ENCODE results near the gene PELI2. TPM values are rescaled to one million over a fixed set of nuclear protein-coding genes. Genes with fewer than 3 reads are reported as not detected.

PELI2 gene
- total RNA-seq, 3 donors from 2014 or later: 14.3 to 33.4 (median 30.8) TPM

DNA sequence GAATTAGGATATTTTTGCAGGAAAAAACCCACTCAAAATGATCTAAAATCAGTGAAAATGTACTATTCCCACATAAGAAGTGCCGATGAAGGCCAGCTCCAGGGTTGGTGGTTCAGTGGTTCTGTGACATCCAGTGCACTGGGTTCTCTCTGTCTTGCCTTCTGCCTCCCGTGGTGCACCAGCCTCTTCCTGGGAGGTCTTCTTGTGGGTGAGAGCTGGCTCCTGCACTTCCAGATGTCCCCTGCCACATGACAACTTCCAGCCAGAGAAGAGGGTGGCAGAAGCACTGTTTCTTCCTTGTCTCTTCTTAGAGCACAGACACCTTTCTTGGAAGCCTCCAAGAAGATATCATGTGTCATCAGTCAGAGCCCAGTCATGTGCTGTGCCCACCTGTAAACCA, 170.9 kb downstream of the PELI2 start:
- no peak for ATAC-seq
- H3K36me3 ChIP-seq (ENCODE audit: low read depth): no peaks in the 10 kb centered on the region
- TF ChIP-seq, protein P1, sequence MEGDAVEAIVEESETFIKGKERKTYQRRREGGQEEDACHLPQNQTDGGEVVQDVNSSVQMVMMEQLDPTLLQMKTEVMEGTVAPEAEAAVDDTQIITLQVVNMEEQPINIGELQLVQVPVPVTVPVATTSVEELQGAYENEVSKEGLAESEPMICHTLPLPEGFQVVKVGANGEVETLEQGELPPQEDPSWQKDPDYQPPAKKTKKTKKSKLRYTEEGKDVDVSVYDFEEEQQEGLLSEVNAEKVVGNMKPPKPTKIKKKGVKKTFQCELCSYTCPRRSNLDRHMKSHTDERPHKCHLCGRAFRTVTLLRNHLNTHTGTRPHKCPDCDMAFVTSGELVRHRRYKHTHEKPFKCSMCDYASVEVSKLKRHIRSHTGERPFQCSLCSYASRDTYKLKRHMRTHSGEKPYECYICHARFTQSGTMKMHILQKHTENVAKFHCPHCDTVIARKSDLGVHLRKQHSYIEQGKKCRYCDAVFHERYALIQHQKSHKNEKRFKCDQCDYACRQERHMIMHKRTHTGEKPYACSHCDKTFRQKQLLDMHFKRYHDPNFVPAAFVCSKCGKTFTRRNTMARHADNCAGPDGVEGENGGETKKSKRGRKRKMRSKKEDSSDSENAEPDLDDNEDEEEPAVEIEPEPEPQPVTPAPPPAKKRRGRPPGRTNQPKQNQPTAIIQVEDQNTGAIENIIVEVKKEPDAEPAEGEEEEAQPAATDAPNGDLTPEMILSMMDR (IDR thresholded peaks at IDR 0.05): no peak

DNA sequence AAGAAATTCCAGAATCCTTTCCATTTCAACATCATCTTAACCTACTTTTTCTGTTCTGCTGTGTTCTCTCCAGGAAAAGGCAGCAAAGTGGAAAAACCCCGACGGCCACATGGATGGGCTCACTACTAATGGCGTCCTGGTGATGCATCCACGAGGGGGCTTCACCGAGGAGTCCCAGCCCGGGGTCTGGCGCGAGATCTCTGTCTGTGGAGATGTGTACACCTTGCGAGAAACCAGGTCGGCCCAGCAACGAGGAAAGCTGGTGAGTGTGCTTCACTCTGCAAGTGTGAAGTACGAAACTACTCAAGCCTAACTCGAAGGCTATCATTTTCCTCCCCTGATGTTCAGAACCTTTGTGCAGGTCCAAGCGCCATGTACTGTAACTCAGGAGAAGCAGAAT, 172.0 kb downstream of the PELI2 start:
- Histone ChIP-seq H3K36me3 (ENCODE audit: low read depth) (no peaks in the 10 kb centered on the region), H3K4me1 (ENCODE audit: low read depth) (no peaks in the 10 kb centered on the region), H3K9me3 (no peaks in the 10 kb centered on the region), H3K4me3 (no peak overlapping the region)
- TF ChIP-seq, protein P1 (IDR thresholded peaks at IDR 0.05): no peak
- ATAC-seq: no peak
- intact Hi-C loops (cut with DNase I, micrococcal nuclease): no loop called here
- DNase-seq: no peak

More for the DNA sequence above, 170.9 kb downstream of the PELI2 start:
- intact Hi-C loops (cut with DNase I, micrococcal nuclease): no loop called here
- no peak for DNase-seq
- no peaks in the 10 kb centered on the region for H3K4me1 ChIP-seq (ENCODE audit: low read depth)
- no peak overlapping the region for H3K4me3 ChIP-seq
- H3K9me3 ChIP-seq: no peaks in the 10 kb centered on the region

DNA sequence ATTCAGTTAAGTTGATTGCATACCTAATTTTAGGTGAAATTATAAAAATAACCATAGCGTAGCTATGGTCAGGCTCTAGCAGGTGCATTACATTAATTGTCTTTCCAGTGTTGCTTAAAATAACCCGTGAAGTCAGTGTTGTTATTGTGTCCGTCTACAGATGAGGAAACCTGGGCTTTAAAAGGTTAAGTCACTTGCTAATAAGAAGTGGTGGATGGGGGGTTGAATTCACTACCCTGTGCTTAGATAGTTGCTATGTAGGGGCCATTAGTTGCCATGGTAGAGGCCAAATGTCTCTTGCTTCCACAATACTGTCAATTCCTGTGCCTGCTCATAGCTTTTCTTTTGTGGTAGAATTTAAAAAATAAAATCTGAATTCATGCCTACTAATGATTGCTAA, 174.8 kb downstream of the PELI2 start:
- intact Hi-C loops (cut with DNase I, micrococcal nuclease): no loop called here
- DNase-seq: no peak

DNA sequence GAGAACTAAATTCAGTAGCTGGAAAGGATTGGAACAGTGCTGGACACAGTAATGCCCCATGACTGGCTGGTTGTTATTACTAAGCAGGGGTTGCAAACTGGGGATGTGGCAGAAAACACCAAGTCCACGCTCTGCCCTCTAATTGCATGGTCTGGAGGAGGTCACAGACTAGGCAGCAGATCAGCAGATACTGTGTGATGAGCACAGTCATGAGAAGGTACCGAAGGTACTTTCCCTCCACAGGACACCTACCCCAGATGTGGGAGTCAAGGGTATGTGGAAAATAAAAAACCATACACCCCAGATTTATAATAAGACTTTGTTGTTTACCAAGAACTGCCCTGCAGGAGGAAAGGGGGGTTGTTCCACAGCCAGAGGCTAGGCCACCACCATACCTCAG, 175.3 kb downstream of the PELI2 start:
- TF ChIP-seq, protein P1 (IDR thresholded peaks at IDR 0.05): no peak
- H3K9me3 ChIP-seq: no peaks in the 10 kb centered on the region
- ATAC-seq: no peak
- no peaks in the 10 kb centered on the region for H3K4me1 ChIP-seq (ENCODE audit: low read depth)
- intact Hi-C loops (cut with DNase I, micrococcal nuclease): no loop called here
- no peak for DNase-seq
- no peaks in the 10 kb centered on the region for H3K36me3 ChIP-seq (ENCODE audit: low read depth)
- H3K4me3 ChIP-seq: no peak overlapping the region

More for the DNA sequence above, 174.8 kb downstream of the PELI2 start:
- ATAC-seq: no peak
- no peak overlapping the region for H3K4me3 ChIP-seq
- H3K9me3 ChIP-seq: no peaks in the 10 kb centered on the region
- no peaks in the 10 kb centered on the region for H3K36me3 ChIP-seq (ENCODE audit: low read depth)
- H3K4me1 ChIP-seq (ENCODE audit: low read depth): no peaks in the 10 kb centered on the region
- TF ChIP-seq, protein P1 (IDR thresholded peaks at IDR 0.05): no peak

DNA sequence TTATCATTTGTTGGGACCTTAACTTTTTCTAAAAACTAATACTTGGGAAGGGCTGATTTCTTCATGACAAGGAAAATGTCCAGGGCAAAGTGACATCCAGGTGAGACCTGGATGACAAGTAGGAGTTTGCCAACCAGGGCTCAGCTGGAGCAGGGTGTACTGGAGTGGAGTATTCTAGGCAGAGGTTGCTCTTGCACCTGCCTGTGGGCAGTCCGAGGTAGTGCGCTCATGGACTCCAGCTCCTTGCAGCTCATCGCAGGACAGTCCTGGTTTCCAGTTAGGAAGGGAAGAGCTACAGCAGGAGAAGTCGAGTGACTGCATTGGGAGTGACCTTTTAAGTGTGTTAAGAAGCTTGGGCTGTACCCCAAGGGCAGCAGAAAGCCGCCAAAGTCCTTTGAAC, 175.9 kb downstream of the PELI2 start:
- peak in 1 of 3 donors; percentile 23 for DNase-seq
- Histone ChIP-seq H3K9me3 (no peaks in the 10 kb centered on the region), H3K4me3 (no peak overlapping the region), H3K36me3 (ENCODE audit: low read depth) (no peaks in the 10 kb centered on the region), H3K4me1 (ENCODE audit: low read depth) (no peaks in the 10 kb centered on the region)
- TF ChIP-seq, protein P1 (IDR thresholded peaks at IDR 0.05): no peak
- peak; percentile 51 for ATAC-seq
- intact Hi-C loops (cut with DNase I, micrococcal nuclease): no loop called here

DNA sequence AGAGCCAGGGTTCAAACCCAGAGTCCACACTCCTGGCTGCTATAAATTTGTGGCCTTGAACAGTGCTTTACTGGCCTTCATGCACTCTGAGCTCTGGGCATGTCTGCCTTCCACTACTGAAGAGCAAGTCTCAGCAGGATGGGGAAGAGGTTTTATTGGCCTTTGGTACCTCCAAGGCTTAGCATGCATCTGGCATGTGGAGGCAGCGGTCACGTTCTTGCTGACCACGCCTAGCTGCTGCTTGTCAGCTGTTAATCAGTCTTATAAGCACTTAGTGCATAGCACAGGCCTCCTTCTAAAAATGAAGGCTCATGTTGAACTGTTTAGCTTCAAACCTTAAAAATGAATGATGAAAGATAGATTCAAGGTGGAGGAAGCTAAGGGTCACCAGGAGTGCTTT, 177.5 kb downstream of the PELI2 start:
- TF ChIP-seq, protein P1 (IDR thresholded peaks at IDR 0.05): no peak
- Histone ChIP-seq H3K4me3 (no peak overlapping the region), H3K4me1 (ENCODE audit: low read depth) (no peaks in the 10 kb centered on the region), H3K36me3 (ENCODE audit: low read depth) (no peaks in the 10 kb centered on the region), H3K9me3 (no peaks in the 10 kb centered on the region)
- intact Hi-C loops (cut with DNase I, micrococcal nuclease): no loop called here
- ATAC-seq: no peak
- DNase-seq: no peak

Measured in mucosa of descending colon (tissue), 3 donors.